Adrenal gland (tissue), 12 donors: ENCODE measurements around the gene FCRL1. TPM values are rescaled to one million over a fixed set of nuclear protein-coding genes. Genes with fewer than 3 reads are reported as not detected.

ENCODE experiments used
- DNase-seq, 7 donors: peaks; one replicate each; pipeline ENCODE4 v3.0.0-alpha.2; 2019 to 2020
- H3K27ac ChIP-seq, 5 donors: fragments of 200-600 bp; sonication (generic) in 4 of 5; 1 replicate in 3 of 5; 2 replicates in 2 of 5; pipeline versions ENCODE4 v1.5.1 to v1.8.0; 2016 to 2020; ENCODE audit warnings: mild to moderate bottlenecking in 1 of 5
- H3K27me3 ChIP-seq: fragments of 200-600 bp; 2 replicates; pipeline ENCODE4 v1.8.0; 2021
- H3K36me3 ChIP-seq, 2 donors: fragments of 200-600 bp; replicated peaks in 1 of 2; 1 replicate in 1 of 2; 2 replicates in 1 of 2; pipeline versions ENCODE4 v1.5.1 to v1.8.0; 2018 to 2022
- H3K4me1 ChIP-seq, 2 donors: fragments of 200-600 bp; replicated peaks in 1 of 2; 1 replicate in 1 of 2; 2 replicates in 1 of 2; pipeline versions ENCODE4 v1.5.1 to v1.8.0; 2018 to 2021
- H3K4me3 ChIP-seq, 4 donors: fragments of 200-600 bp; sonication (generic) in 3 of 4; one replicate each; pipeline ENCODE4 v1.5.1; 2016 to 2018
- H3K9me3 ChIP-seq, 3 donors: fragments of 200-600 bp; sonication (generic) in 1 of 3; replicated peaks in 1 of 3; 1 replicate in 2 of 3; 2 replicates in 1 of 3; pipeline versions ENCODE4 v1.5.1 to v1.8.0; 2016 to 2021
- CTCF ChIP-seq, 6 experiments: fragments of 450-650 bp in 4 of 6; fragments of 200-600 bp in 2 of 6; sonication (generic) in 1 of 6; IDR thresholded peaks; 1 replicate in 5 of 6; 2 replicates in 1 of 6; pipeline versions ENCODE4 v1.5.1 to v1.8.0; 2016 to 2021; ENCODE audit warnings: antibody characterized with exemption in 6 of 6, mild to moderate bottlenecking in 2 of 6, moderate library complexity in 1 of 6
- POLR2A ChIP-seq, 2 donors: fragments of 450-650 bp; IDR thresholded peaks; one replicate each; pipeline ENCODE4 v1.6.1; 2017; ENCODE audit warnings: antibody characterized with exemption in 2 of 2, mild to moderate bottlenecking in 2 of 2, moderate library complexity in 1 of 2
- WGBS, 4 donors: extraction: QIAGEN DNeasy Blood & Tissue Kit in 2 of 4; methylation state at CpG; one replicate each; pipeline versions ENCODE4 v1.1.5 to v1.1.7; 2013 to 2017; 5-methylcytosine and 5-hydroxymethylcytosine counted together
- intact Hi-C, 2 donors: fragments of 100-400 bp; cut with DNase I; formaldehyde crosslinking; loops; one replicate each; pipeline versions ENCODE4 v1.14.1 to v1.15.0; 2022 to 2023
- polyA plus RNA-seq, 3 donors: library from polyadenylated mRNA; stranded (reverse); fragments of 200-250 nt in 2 of 3; fragments of 350-450 nt in 1 of 3; fragmentation: Illumina TruSeq in 1 of 3; extraction: RNeasy Lipid Tissue Mini Kit (QIAGEN cat#74804) in 1 of 3; gene quantifications; one replicate each; pipeline ENCODE4 v1.2.3, GENCODE V29; 2013 to 2014
- total RNA-seq, 9 donors: library from RNA; depleted of rRNA in 4 of 9; stranded (reverse); fragments of >200 nt in 4 of 9; fragments of 120-200 nt in 1 of 9; fragmentation: NEBNext Ultra II Directional in 1 of 9; extraction: Animal tissue kit (Norgen Biotek cat#: 25700) in 1 of 9; gene quantifications; one replicate each; pipeline versions ENCODE4 v1.1.0 to v1.2.4, GENCODE V29; 2013 to 2023
- donor health status: healthy with polysubstance abuse.
- donor health status: Bipolar disorder and iron deficiency.
- donor health status: DM: yes; HTN: yes; CAD: no.
- donor health status: DM: no; HTN: no; CAD: no.
- donor health status: DM: no; HTN: no; CAD: no.
- donor health status: DM: yes; HTN: yes; CAD: no.

FCRL1 gene
- total and polyA plus RNA-seq, 12 donors: 0.03 to 0.40 TPM; not detected in 10

GRCh38 chr1:157774412-157774811 is 45.5 kb downstream of the FCRL1 start:
- Histone ChIP-seq H3K4me3 (no peak overlapping the region), H3K27me3 (no peaks in the 10 kb centered on the region), H3K4me1 (no peaks in the 10 kb centered on the region), H3K9me3 (no peaks in the 10 kb centered on the region), H3K36me3 (no peaks in the 10 kb centered on the region), H3K27ac (no peak overlapping the region)
- WGBS, 4 donors: 18 to 58% (median 55%) methylated on average over 2 of the region's 2 CpGs
- TF ChIP-seq CTCF (IDR thresholded peaks at IDR 0.05): no peak
- TF ChIP-seq POLR2A (IDR thresholded peaks at IDR 0.05): no peak
- DNase-seq: no peak
- intact Hi-C loops: no loop called here

GRCh38 chr1:157773493-157774350 is 46.2 kb downstream of the FCRL1 start:
- no peaks in the 10 kb centered on the region for H3K9me3 ChIP-seq
- no peaks in the 10 kb centered on the region for H3K27me3 ChIP-seq
- 19 to 37% (median 28%) methylated on average over 1 of the region's 1 CpG for WGBS, 4 donors
- H3K36me3 ChIP-seq: no peaks in the 10 kb centered on the region
- no peak overlapping the region for H3K27ac ChIP-seq
- TF ChIP-seq POLR2A (IDR thresholded peaks at IDR 0.05): no peak
- TF ChIP-seq CTCF (IDR thresholded peaks at IDR 0.05): no peak
- no peak for DNase-seq
- H3K4me3 ChIP-seq: no peak overlapping the region
- intact Hi-C loops: no loop called here
- H3K4me1 ChIP-seq: no peaks in the 10 kb centered on the region

- Histone ChIP-seq H3K4me3 (no peak overlapping the region), H3K4me1 (no peaks in the 10 kb centered on the region), H3K27me3 (no peaks in the 10 kb centered on the region), H3K36me3 (no peaks in the 10 kb centered on the region), H3K27ac (no peak overlapping the region), H3K9me3 (no peaks in the 10 kb centered on the region)
- WGBS, 4 donors: 61 to 66% (median 64%) methylated on average over 8 of the region's 8 CpGs
- intact Hi-C loops: no loop called here
- DNase-seq: no peak
- TF ChIP-seq CTCF (IDR thresholded peaks at IDR 0.05) (no peak), POLR2A (IDR thresholded peaks at IDR 0.05) (no peak)
Measured at GRCh38 chr1:157771661-157772425, 48.1 kb downstream of the FCRL1 start.

- H3K4me3 ChIP-seq: no peak overlapping the region
- H3K27me3 ChIP-seq: no peaks in the 10 kb centered on the region
- no peak for TF ChIP-seq POLR2A (IDR thresholded peaks at IDR 0.05)
- no peak for TF ChIP-seq CTCF (IDR thresholded peaks at IDR 0.05)
- H3K27ac ChIP-seq: no peak overlapping the region
- WGBS, 4 donors: 46 to 55% (median 52%) methylated on average over 9 of the region's 9 CpGs
- H3K4me1 ChIP-seq: no peaks in the 10 kb centered on the region
- intact Hi-C loops: no loop called here
- no peak for DNase-seq
- H3K36me3 ChIP-seq: no peaks in the 10 kb centered on the region
- no peaks in the 10 kb centered on the region for H3K9me3 ChIP-seq
Measured at GRCh38 chr1:157770442-157771043, 49.4 kb downstream of the FCRL1 start.
